ENCODE data around the gene CELF1.

The CELF1 gene

DNA sequence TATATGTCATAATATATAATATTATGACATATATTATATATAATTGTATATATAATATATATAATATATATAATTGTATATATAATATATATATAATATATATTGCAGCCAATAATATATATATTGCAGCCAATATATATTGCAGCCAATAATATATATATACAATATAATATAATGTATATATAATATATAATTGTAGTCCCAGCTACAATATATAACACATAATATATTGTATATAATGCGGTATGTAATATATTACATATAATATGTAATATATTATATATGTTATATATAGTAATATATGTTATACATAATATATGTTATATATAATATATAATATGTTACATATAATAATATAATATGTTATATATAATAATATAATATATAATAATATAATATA lies 5.8 kb upstream of the CELF1 start:
- TF ChIP-seq, protein P1, sequence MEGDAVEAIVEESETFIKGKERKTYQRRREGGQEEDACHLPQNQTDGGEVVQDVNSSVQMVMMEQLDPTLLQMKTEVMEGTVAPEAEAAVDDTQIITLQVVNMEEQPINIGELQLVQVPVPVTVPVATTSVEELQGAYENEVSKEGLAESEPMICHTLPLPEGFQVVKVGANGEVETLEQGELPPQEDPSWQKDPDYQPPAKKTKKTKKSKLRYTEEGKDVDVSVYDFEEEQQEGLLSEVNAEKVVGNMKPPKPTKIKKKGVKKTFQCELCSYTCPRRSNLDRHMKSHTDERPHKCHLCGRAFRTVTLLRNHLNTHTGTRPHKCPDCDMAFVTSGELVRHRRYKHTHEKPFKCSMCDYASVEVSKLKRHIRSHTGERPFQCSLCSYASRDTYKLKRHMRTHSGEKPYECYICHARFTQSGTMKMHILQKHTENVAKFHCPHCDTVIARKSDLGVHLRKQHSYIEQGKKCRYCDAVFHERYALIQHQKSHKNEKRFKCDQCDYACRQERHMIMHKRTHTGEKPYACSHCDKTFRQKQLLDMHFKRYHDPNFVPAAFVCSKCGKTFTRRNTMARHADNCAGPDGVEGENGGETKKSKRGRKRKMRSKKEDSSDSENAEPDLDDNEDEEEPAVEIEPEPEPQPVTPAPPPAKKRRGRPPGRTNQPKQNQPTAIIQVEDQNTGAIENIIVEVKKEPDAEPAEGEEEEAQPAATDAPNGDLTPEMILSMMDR (IDR thresholded peaks at IDR 0.05) = no peak

DNA sequence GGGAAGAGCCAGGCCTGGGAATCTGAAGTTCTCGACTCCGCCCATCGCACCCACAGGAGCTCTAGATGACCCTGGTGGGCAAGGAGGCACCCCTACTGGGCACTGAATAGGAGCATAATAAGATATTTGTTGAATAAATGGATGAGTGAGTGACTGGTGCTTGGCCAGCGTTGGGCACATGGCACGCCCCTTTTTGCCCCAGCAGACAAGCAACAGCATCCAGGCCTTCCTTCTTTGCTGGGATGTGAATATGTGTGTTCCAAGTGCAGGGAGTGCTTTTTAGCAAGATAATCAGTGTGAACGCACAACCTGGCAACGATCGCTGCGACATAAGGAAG lies 443 bp upstream of the CELF1 start:
- TF ChIP-seq, protein P1 (IDR thresholded peaks at IDR 0.05) = peak; percentile 21; the same call in 1 of the 2 replicates

DNA sequence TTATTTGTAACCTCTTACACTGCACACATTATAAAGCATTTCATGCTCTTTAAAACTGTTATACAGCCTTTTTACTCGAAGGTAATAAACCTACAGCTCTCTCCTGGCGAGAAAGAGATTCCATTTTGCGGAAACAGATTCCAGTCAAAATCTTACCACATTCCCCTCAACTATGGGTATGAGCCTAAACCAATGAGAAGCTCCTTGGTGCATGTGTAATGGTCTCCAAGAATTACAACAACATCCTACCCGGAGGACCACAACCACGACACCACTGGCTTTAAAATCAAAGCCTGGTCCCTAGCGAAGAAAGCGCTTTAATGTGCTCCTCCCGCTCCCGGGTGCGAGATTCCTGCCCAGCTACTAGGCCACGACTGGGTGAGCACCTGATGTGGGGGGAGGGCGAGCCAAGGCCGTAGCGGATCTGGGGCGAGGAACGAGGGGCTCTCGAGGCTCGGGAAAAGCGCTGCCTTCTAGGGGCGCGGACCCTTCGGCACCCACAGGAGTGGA lies 821 bp downstream of the CELF1 start:
- TF ChIP-seq, protein P1 (IDR thresholded peaks at IDR 0.05) = no peak

DNA sequence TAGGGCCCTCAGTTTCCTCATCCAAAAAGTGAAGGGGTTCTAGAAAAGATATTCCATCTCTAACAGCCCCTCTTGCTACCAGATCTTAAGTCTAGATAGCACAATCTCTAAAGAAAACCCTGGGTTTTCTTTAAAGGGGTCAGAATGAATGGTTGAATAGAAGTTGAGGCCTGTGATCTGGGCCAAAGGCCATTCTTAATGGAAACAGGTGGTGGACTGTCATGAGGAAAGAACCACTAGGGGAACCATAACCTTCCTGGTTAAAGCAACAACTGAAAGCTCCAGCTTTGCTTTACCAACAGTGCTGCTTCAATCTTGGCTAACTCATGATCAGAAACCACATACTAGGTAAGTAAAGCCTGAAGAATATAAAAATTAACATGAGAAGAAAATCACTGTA lies 1.8 kb downstream of the CELF1 start:
- TF ChIP-seq, protein P1 (IDR thresholded peaks at IDR 0.05) = peak; percentile 35; the same call in 1 of the 2 replicates

DNA sequence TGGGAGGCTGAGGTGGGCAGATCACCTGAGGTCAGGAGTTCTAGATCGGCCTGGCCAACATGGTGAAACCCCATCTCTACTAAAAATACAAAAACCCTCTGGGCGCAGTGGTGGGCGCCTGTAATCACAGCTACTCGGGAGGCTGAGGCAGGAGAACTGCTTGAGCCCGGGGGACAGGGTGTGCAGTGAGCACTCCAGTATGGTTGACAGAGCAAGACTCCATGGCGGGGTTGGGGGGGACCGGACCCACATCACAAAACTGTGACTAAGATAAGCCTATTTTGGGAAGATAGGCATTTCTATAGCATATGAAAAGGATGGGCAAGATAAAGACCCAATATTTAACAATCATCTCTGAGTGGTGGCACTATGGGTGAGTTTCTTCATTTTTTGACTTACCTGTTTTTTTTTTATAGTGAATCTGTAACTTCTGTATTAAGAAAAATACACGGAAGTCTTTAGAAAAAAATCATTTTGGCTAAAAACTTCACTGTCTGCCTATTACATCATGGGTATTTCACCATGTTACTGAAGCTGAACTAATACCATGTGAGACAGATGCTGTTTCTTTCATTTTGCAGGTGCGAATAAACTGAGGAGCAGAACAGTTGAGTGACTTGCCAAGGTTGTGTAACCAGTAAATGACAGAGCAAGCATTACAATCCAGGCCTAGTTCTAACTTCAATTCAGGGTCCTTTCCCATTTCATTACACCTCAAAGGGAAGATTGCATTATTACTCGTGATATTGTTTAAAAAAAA lies 2.5 kb downstream of the CELF1 start:
- TF ChIP-seq, protein P1 (IDR thresholded peaks at IDR 0.05) = no peak

DNA sequence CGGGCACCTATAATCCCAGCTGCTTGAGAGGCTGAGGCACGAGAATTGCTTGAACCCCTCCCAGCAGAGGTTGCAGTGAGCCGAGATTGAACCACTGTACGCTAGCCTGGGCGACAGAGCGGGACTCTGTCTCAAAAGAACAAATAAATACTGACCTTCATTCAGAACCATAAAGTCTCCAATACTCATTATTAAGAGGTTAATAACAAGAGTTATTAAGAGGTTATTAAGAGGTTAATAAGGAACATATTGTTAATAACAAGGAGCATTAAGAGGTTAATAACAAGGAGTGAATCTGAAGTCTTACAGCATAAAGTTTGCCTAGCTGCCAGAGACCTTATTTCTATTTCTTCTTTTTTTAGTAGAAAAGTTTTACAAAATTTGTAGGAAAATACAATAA lies 7.6 kb downstream of the CELF1 start:
- TF ChIP-seq, protein P1 (IDR thresholded peaks at IDR 0.05) = no peak

DNA sequence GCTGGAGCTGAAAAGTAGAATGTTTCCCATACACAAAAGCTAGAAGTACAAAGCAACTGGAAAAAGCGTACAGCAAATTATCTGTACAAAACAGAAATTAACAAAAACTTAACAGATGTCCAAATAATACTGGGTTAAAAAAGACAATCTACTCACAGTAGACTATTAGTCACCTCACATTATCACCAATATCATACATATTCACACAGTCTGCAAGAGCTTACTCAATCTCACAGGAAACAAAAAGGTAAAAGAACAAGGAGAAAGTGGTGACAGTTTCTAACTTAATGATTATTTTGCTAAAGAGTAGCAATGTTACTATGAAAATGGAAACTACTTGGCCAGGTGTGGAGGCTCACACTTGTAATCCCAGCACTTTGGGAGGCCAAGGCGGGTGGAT lies 11.9 kb downstream of the CELF1 start:
- TF ChIP-seq, protein P1 (IDR thresholded peaks at IDR 0.05) = no peak

DNA sequence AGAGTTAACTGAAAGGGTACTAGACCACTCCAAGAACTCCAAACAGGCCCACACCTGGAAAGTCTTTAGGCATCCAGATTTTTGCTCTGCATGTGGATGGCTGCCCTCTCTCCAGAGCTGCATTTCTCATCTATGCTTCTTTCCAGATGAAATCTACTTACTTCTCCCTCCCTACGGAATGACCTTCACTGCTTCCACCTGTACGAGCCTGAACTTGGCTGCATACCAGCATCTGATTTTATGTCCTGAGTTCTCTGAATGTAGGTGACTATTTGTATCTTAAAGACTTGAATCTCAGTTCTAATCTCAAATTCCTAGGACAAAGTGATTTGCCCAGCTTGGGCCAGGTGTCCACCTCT lies 13.3 kb downstream of the CELF1 start:
- TF ChIP-seq, protein P1 (IDR thresholded peaks at IDR 0.05) = no peak

All from LNCAP (cell line).